Suprapubic skin (tissue), 4 donors: ENCODE measurements around the gene CTNNAL1.

Experiments
- EP300 ChIP-seq: sonication (generic); formaldehyde crosslinking; IDR thresholded peaks from one replicate; pipeline ENCODE4 v1.6.1; 2017; ENCODE audit warnings: antibody characterized with exemption
- POLR2A ChIP-seq, 2 donors: fragments of 450-650 bp; IDR thresholded peaks; one replicate each; pipeline ENCODE4 v1.6.1; 2017; ENCODE audit warnings: antibody characterized with exemption in 2 of 2, mild to moderate bottlenecking in 2 of 2, moderate library complexity in 2 of 2
- POLR2AphosphoS5 ChIP-seq, 3 donors: sonication (generic); formaldehyde crosslinking; IDR thresholded peaks; one replicate each; pipeline ENCODE4 v1.6.1; 2017; ENCODE audit warnings: antibody characterized with exemption in 3 of 3
- TF ChIP-seq, protein P1 (sequence below), 2 donors: fragments of 200-600 bp in 1 of 2; fragments of 450-650 bp in 1 of 2; sonication (generic) in 1 of 2; IDR thresholded peaks; one replicate each; pipeline ENCODE4 v1.5.1; 2016 to 2019; ENCODE audit warnings: antibody characterized with exemption in 2 of 2, mild to moderate bottlenecking in 1 of 2, moderate library complexity in 1 of 2

DNA sequence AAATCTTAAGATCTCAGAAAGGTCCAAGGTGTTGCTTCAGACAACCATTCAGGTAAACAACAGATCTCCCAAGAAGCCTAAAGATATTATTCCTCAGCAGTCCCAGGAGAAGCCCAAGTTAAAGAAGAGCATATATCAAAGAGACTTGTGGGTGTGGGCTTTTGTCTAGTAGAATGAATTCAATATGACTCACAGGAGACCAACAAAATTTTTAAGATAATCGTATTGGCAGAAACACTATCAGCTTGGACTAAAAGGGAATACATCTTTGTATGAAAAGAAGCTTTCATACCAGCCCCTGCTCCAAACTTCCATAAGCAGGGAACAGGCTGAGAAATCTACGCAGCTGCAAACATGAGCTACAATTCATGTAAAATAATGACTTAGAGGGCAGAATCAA, 10.2 kb downstream of the CTNNAL1 start:
- TF ChIP-seq, protein P1, sequence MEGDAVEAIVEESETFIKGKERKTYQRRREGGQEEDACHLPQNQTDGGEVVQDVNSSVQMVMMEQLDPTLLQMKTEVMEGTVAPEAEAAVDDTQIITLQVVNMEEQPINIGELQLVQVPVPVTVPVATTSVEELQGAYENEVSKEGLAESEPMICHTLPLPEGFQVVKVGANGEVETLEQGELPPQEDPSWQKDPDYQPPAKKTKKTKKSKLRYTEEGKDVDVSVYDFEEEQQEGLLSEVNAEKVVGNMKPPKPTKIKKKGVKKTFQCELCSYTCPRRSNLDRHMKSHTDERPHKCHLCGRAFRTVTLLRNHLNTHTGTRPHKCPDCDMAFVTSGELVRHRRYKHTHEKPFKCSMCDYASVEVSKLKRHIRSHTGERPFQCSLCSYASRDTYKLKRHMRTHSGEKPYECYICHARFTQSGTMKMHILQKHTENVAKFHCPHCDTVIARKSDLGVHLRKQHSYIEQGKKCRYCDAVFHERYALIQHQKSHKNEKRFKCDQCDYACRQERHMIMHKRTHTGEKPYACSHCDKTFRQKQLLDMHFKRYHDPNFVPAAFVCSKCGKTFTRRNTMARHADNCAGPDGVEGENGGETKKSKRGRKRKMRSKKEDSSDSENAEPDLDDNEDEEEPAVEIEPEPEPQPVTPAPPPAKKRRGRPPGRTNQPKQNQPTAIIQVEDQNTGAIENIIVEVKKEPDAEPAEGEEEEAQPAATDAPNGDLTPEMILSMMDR (IDR thresholded peaks at IDR 0.05), result no peak
- TF ChIP-seq POLR2A (IDR thresholded peaks at IDR 0.05) (no peak), POLR2AphosphoS5 (IDR thresholded peaks at IDR 0.05) (no peak), EP300 (no peak)
